ENCODE results near the gene RGCC.

DNA sequence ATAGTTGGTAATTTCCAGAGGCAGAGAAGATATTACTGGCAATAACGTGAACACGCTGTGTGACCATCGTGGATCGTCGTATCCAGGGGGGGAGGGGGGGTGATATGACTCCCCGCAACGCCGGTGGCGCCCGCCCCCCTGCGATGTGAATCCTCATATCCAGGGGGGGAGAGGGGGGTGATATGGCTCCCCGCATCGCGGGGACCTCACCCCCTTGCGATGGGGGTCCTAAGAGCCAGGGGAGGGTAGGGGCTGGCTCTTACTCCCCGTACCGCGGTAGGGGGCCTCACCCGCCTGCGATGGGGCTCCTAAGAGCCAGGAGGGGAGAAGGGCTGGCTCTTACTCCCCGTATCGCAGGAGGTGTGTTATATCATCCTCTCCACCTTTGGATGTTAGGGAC is 31.3 kb upstream of the RGCC start:
- TF ChIP-seq EP300 (IDR thresholded peaks at IDR 0.05): no peak
- TF ChIP-seq, protein P1, sequence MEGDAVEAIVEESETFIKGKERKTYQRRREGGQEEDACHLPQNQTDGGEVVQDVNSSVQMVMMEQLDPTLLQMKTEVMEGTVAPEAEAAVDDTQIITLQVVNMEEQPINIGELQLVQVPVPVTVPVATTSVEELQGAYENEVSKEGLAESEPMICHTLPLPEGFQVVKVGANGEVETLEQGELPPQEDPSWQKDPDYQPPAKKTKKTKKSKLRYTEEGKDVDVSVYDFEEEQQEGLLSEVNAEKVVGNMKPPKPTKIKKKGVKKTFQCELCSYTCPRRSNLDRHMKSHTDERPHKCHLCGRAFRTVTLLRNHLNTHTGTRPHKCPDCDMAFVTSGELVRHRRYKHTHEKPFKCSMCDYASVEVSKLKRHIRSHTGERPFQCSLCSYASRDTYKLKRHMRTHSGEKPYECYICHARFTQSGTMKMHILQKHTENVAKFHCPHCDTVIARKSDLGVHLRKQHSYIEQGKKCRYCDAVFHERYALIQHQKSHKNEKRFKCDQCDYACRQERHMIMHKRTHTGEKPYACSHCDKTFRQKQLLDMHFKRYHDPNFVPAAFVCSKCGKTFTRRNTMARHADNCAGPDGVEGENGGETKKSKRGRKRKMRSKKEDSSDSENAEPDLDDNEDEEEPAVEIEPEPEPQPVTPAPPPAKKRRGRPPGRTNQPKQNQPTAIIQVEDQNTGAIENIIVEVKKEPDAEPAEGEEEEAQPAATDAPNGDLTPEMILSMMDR (IDR thresholded peaks at IDR 0.05): no peak
